GM19035 (cell line): ENCODE measurements around the gene HOXA7.

Experiments
- ATAC-seq: cut with Tn5 transposase; IDR thresholded peaks from one replicate; pipeline ENCODE4 v1.9.1; 2021; ENCODE audit not compliant: unreplicated experiment

The HOXA7 gene

GRCh38 chr7:27171325-27171636 is 14.8 kb upstream of the HOXA7 start:
- ATAC-seq = no peak

- no peak for ATAC-seq
Measured at GRCh38 chr7:27170426-27171324, 14.2 kb upstream of the HOXA7 start.

- no peak for ATAC-seq
Measured at GRCh38 chr7:27169658-27170425, 13.4 kb upstream of the HOXA7 start.

- no peak for ATAC-seq
Measured at GRCh38 chr7:27168265-27168947, 11.9 kb upstream of the HOXA7 start.

DNA sequence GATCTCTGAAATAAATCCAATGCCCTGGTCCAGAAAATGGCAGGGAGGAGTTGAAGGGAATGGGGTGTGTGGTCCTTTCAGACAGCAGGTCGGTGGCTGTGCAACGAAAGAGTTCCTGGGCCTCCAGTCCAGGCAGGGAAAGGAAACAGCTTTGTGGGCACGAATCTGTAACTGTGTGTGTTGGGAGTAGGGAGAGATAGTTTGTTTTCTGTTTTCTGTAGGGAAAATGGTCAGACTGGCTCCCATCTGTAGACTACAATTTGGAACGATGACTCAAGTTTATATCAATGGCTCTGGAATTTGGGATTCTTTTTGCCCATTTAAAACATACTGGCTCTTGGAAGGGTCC is 11.4 kb upstream of the HOXA7 start:
- no peak for ATAC-seq

DNA sequence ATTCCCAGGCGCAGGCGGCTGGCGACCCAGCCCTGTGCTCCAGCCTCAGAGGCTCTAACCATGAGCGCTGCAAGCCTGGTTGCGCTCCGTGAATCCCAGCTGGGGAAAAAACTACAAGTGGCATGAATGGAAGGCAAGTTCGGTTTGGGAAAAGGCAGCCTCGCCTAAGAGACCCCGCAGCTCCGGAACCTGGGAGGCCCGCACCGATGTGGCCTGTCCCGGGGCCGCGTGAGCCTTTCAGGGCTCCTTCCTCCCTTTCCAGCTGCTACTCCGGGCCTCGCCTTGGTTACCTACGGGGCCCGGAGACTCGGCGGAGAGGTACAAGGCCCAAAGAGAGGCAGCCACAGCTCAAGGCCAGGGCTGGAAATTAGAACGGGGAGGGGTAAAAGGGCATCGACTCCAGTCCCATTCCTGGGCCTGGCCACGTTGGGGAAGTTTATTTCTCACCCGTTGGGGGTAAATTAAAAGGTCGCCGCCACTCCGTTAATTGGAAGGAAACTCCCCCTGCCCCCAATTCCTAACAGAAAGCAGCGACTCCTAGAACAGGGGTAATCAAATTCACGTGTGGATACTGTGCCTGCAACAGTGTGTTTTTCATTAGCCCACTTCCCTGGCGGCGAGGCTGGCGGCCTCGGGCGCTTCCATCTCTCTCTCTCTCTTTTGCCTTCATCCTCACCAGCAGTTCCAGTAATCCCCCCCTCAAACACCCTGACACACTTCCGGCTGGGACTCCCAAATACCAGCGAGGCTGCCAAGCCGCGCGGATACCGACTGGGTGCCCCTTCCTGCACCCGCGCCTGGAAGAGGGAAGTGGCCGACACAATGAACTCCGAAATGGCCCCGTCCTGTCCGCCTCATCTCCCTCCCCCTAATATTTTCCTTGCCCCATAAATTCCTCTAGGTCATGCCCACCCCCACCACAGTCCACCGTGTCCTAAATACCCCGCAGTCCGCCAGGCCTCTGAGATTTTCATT is 10.3 kb upstream of the HOXA7 start:
- no peak for ATAC-seq

GRCh38 chr7:27165996-27166530 is 9.6 kb upstream of the HOXA7 start:
- no peak for ATAC-seq

DNA sequence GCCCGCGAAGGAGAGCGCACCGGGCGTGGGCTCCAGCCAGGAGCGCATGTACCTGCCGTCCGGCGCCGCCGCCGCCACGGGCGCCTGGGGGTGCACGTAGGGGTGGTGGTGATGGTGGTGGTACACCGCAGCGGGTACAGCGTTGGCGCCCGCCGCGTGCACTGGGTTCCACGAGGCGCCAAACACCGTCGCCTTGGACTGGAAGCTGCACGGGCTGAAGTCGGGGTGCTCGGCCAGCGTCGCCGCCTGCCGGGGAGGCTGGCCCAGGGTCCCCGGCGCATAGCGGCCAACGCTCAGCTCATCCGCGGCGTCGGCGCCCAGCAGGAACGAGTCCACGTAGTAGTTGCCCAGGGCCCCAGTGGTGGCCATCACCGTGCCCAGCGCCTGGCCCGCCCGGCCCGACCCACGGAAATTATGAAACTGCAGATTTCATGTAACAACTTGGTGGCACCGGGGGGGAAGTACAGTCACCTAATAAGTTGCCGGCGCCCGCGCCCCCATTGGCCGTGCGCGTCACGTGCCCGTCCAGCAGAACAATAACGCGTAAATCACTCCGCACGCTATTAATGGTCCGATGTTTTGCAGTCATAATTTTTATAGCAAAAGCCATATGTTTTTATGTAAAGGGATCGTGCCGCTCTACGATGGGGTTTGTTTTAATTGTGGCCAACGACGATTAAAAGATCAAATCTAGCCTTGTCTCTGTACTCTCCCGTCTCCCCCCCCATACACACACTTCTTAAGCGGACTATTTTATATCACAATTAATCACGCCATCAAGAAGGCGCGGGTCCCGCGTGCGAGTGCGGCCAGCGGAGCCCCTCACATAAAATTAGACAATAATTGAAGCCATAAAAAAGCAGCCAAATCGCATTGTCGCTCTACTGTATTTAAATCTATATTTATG is 8.9 kb upstream of the HOXA7 start, which contains the start of gene HOXA9:
Gene HOXA9, minus strand, starts transcription at position 449 of the 907 bp plus-strand sequence. Its CDS starts 80 bp downstream, at position 369.
- no peak for ATAC-seq

DNA sequence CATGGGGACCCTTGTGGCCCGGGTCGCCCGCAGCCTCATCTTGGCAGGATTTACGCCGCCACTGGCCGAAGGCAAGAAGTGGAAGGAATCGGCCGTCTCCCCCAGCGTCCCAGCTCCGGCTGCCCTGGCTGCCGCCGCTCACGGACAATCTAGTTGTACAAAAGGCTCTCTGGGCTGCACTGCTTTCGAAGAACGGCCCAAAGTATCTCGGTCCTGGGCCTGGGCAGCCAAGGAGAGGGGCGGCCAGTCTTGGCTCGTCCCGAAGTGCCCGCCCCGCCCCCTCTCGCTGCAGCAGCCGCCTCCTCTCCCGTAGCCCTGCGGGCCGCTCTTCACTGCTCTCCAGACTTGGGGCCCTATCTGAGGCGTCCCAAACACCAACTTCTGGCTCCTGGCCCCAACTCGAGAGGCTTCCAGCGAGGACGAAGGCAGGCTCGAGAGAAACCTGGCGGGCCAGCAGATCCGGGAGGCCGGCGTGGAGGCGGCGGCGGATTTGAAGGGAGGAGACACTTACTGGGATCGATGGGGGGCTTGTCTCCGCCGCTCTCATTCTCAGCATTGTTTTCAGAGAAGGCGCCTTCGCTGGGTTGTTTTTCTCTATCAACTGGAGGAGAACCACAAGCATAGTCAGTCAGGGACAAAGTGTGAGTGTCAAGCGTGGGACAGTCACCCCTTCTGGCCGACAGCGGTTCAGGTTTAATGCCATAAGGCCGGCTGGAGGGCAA is 8.1 kb upstream of the HOXA7 start:
- ATAC-seq = no peak

GRCh38 chr7:27164045-27164366 is 7.5 kb upstream of the HOXA7 start:
- no peak for ATAC-seq

DNA sequence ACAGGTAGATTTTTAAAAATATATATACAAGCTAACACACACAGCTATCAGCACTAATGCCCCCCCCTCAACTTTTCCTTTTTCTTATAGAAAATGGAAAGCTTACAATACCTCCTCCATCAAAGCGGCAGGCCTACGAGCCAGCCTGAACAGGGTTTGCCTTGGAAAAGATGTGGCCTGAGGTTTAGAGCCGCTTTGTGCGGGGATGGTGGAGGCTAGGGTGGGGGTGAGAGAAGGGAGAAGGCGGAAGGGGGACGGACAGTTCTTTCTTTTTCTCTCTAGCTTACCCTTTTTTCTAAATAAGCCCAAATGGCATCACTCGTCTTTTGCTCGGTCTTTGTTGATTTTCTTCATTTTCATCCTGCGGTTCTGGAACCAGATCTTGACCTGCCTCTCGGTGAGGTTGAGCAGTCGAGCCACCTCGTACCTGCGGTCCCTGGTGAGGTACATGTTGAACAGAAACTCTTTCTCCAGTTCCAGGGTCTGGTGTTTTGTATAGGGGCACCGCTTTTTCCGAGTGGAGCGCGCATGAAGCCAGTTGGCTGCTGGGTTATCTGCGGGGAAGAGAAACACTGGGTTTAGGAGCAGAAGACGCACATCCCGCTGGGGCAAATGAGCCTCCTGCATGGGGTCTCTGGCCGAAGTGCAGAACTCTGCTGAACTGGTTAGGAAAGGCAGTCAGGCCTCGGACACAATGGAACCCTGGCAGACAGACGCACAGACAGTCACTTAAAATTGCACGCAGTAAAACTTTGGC is 7.0 kb upstream of the HOXA7 start:
- ATAC-seq = no peak

GRCh38 chr7:27162561-27163287 is 6.2 kb upstream of the HOXA7 start:
- ATAC-seq = no peak

GRCh38 chr7:27161721-27162560 is 5.5 kb upstream of the HOXA7 start:
- no peak for ATAC-seq

DNA sequence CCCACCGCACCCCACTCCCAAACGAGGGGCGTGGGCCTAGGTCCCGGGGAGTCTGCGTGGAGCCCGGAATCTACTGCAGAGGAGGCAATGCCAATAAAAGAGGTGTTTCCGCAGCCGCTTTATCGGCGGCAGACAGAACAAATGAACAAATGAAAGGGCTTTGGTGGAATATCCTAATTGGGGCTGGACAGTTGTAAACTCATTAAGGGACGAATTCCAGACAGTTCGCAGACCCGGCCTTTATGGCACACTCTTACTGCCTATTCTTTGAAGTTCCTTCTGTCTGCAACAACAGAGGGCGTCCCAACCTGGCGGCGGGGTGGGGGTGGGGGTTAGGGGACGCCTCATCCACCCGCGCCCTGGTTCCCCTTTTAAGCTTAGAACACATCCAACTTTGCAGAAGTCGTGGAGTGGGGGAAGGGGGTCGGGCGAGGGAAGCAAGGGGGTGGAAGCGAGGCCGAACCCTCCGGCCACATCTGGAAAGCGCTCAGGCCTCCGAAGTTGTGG is 4.8 kb upstream of the HOXA7 start:
- ATAC-seq = no peak

DNA sequence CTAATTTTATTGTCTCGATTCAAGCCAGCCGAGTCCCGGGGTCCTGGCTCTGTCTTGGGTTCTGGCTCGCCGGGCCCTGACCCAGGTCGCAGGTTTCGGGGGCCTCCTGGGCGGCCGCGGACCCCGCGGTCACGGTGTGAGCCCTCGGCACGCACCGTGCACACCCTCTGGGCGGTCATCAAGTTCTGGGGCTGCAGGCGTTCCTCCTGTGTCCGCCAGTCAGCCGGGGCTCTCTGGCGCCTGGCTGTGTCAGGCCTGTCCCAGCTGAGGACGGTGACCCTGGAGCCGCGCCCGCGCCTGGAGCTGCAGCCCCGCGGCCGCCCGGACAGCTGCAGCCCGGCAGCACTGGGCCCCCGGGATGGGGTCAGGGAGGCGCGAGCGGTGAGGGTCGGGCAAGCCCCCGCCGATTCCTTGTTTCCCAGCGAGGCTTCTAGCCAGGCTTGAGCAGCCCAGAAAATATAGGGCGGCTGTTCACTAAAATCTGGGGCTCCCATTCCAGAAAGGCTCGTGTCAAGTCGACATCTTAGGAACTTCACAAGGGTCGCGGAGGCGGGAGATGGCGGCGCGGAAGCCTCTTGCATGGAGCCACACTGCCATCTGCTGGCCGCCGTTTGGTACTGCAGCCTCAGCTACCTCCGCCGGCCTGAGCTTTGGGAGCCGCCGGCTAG is 4.2 kb upstream of the HOXA7 start:
- peak; percentile 65 for ATAC-seq

GRCh38 chr7:27160145-27160545 is 3.7 kb upstream of the HOXA7 start:
- no peak for ATAC-seq
